ENCODE results near the gene RBM10. TPM values are rescaled to one million over a fixed set of nuclear protein-coding genes. Genes with fewer than 3 reads are reported as not detected.
A peak's percentile ranks its signal among the peaks of the same experiment; 100 is the strongest.

The RBM10 gene
- total and polyA plus RNA-seq, 2 of the 13 experiments (the other 11 are each of a cell fraction or from before 2014, with no cell fraction given), result 15.9 to 43.1 TPM

DNA sequence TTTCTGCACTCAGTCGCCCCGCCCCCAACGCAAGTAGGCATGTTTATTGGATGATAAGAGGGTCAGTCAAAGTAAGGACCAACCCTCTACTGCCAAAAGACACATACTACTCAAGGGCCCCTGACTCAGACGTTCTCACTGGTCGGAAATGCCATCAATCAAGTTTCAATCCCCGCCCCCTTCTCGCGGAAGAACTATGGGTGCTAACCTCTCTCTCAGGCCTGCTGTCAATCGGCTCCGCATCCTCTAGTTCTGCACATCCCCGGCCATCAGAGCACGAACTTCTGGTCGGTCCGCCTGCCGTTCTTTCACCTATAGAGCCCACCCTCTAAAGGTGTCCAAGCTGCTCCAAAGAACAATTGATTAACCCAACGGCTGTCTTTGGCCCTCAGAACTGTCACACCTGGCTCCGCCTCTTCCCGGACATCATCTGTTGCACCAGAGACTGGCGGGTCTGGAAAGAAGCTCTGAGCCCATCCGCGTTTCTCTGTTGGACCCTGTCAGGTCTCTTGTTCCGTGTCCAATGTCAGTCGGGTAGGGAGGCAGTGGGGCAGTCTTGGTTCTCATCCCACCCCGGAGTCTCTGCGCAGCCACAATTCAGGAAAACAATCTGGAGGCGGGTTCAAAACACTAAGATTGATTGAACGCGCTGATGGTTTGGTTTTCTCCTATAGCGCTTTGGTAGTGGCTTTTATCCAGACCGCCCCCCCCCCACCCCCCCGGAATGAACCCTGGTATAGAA, 15.7 kb upstream of the RBM10 start (continued):
- TF ChIP-seq SMARCE1 (IDR thresholded peaks at IDR 0.05; ENCODE audit: borderline replicate concordance) (no peak), ZNF512B (CRISPR knock-in tag; IDR thresholded peaks at IDR 0.05; ENCODE audit: borderline replicate concordance) (no peak), RNF2 (conservative IDR thresholded peaks at IDR 0.05; ENCODE audit: low read depth) (no peak), POLR2A (IDR thresholded peaks at IDR 0.05; ENCODE audit: insufficient read depth in 1 of 2, low read depth in 2 of 2, low read length in 2 of 2) (peak; percentile 35 to 47; a peak in 3 of 4 replicates), POLR2AphosphoS5 (IDR thresholded peaks at IDR 0.05; ENCODE audit: low read depth, low read length) (peak; percentile 40; the same call in 1 of the 2 replicates), DNMT1 (CRISPR knock-in tag; IDR thresholded peaks at IDR 0.05) (no peak), ZBTB7B (CRISPR knock-in tag; IDR thresholded peaks at IDR 0.05) (no peak), TFAP4 (IDR thresholded peaks at IDR 0.05; ENCODE audit: borderline replicate concordance, low read depth) (peak; percentile 60; the same call in 1 of the 2 replicates), ZNF543 (CRISPR knock-in tag; IDR thresholded peaks at IDR 0.05) (no peak), HMG20B (CRISPR knock-in tag; conservative IDR thresholded peaks at IDR 0.05) (no peak), DNMT3B (CRISPR knock-in tag; conservative IDR thresholded peaks at IDR 0.05) (no peak), MIER2 (CRISPR knock-in tag; IDR thresholded peaks at IDR 0.05) (no peak), ZFP91 (CRISPR knock-in tag; IDR thresholded peaks at IDR 0.05; ENCODE audit: borderline replicate concordance) (peak; percentile 71), ZNF251 (CRISPR knock-in tag; IDR thresholded peaks at IDR 0.05) (no peak), ZSCAN20 (CRISPR knock-in tag; IDR thresholded peaks at IDR 0.05; ENCODE audit: borderline replicate concordance) (no peak), CREM (IDR thresholded peaks at IDR 0.05) (peak; percentile 48), CREM (CRISPR knock-in tag; IDR thresholded peaks at IDR 0.05) (no peak), NR2C2 (CRISPR knock-in tag; IDR thresholded peaks at IDR 0.05; ENCODE audit: borderline replicate concordance) (peak; percentile 25; the same call in 1 of the 2 replicates), MATR3 (CRISPR knock-in tag; IDR thresholded peaks at IDR 0.05) (no peak), NFYC (CRISPR knock-in tag; IDR thresholded peaks at IDR 0.05) (peak; percentile 95), HIVEP1 (CRISPR knock-in tag; IDR thresholded peaks at IDR 0.05) (no peak), MNT (IDR thresholded peaks at IDR 0.05) (no peak), ZNF207 (IDR thresholded peaks at IDR 0.05; ENCODE audit: borderline replicate concordance) (no peak), NFKB2 (CRISPR knock-in tag; IDR thresholded peaks at IDR 0.05; ENCODE audit: borderline replicate concordance) (no peak), DPF2 (CRISPR knock-in tag; IDR thresholded peaks at IDR 0.05; ENCODE audit: borderline replicate concordance, low read depth) (no peak), ZMYM4 (CRISPR knock-in tag; IDR thresholded peaks at IDR 0.05) (no peak)

All from HepG2 (cell line).